ENCODE results near the gene GZF1.
A peak's percentile ranks its signal among the peaks of the same experiment; 100 is the strongest.
"Not testable (repeated sequence)": the region's sequence is repeated elsewhere in the genome, so short reads cannot be mapped to it uniquely, and the experiment has no call there.

GZF1 gene

GRCh38 chr20:23347791-23348190, 14.2 kb upstream of the GZF1 start:
- no peak for DNase-seq

GRCh38 chr20:23348510-23348909, 13.5 kb upstream of the GZF1 start:
- not testable (repeated sequence) for DNase-seq

- DNase-seq: peak; percentile 78
These were observed 12.4 kb upstream of the GZF1 start for GRCh38 chr20:23349338-23350195.

- DNase-seq: peak; percentile 90 to 92
These were observed 11.6 kb upstream of the GZF1 start, which contains the start of gene NXT1 for GRCh38 chr20:23350196-23350903. Gene NXT1 (plus strand): TSS chr20:23350791. CDS start chr20:23354042, 3,251 bp downstream.

- DNase-seq: peak in 1 of 2 experiments; percentile 8
These were observed 10.8 kb upstream of the GZF1 start for GRCh38 chr20:23350904-23351838.

- no peak for DNase-seq
These were observed 5.8 kb upstream of the GZF1 start for GRCh38 chr20:23356203-23356602.

- peak; percentile 95 to 97 for DNase-seq
These were observed 4.0 kb upstream of the GZF1 start for GRCh38 chr20:23357767-23358562.

GRCh38 chr20:23358563-23358906, 3.4 kb upstream of the GZF1 start:
- DNase-seq: no peak

- no peak for DNase-seq
These were observed 2.9 kb upstream of the GZF1 start for GRCh38 chr20:23358923-23359593.

- DNase-seq: no peak
These were observed 1.5 kb upstream of the GZF1 start for GRCh38 chr20:23360531-23360930.

GRCh38 chr20:23361119-23361475, 885 bp upstream of the GZF1 start:
- DNase-seq: peak; percentile 14 to 35

GRCh38 chr20:23362392-23363256, 642 bp downstream of the GZF1 start:
- DNase-seq: peak; percentile 80

- no peak for DNase-seq
These were observed 1.3 kb downstream of the GZF1 start for GRCh38 chr20:23363257-23363649.

- DNase-seq: no peak
These were observed 3.6 kb downstream of the GZF1 start for GRCh38 chr20:23365390-23366165.

- peak; percentile 57 for DNase-seq
These were observed 4.4 kb downstream of the GZF1 start for GRCh38 chr20:23366384-23366783.

GRCh38 chr20:23367770-23368169, 5.8 kb downstream of the GZF1 start:
- no peak for DNase-seq

- DNase-seq: no peak
These were observed 6.5 kb downstream of the GZF1 start for GRCh38 chr20:23368316-23369071.

- no peak for DNase-seq
These were observed 7.3 kb downstream of the GZF1 start for GRCh38 chr20:23369072-23369823.

All from AML-193 (cell line).